HEK293 (cell line): ENCODE measurements around the gene PILRA.

ENCODE experiments used
- ATF2 ChIP-seq: fragments of 450-650 bp; formaldehyde crosslinking; IDR thresholded peaks from 2 replicates; pipeline ENCODE4 v1.5.1; 2016; ENCODE audit warnings: missing biosample characterization, missing genetic modification characterization, low read depth
- CTCF ChIP-seq: fragments of 450-650 bp; formaldehyde crosslinking; IDR thresholded peaks from 2 replicates; pipeline ENCODE4 v1.5.1; 2016; ENCODE audit warnings: missing biosample characterization, missing genetic modification characterization
- GLI4 ChIP-seq: fragments of 450-650 bp; formaldehyde crosslinking; IDR thresholded peaks from 2 replicates; pipeline ENCODE4 v1.5.1; 2016; ENCODE audit warnings: missing biosample characterization, missing genetic modification characterization
- KLF16 ChIP-seq: fragments of 450-650 bp; formaldehyde crosslinking; IDR thresholded peaks from 2 replicates; pipeline ENCODE4 v1.5.1; 2017; ENCODE audit warnings: missing biosample characterization, missing genetic modification characterization
- MEIS1 ChIP-seq: sonication (generic); formaldehyde crosslinking; IDR thresholded peaks from 2 replicates; pipeline ENCODE4 v1.8.1; 2022; ENCODE audit warnings: missing genetic modification reagents, mild to moderate bottlenecking, borderline replicate concordance
- REST ChIP-seq: fragments of 450-650 bp; formaldehyde crosslinking; IDR thresholded peaks from 2 replicates; pipeline ENCODE4 v1.5.1; 2016; ENCODE audit warnings: missing biosample characterization, missing genetic modification characterization
- ZBTB6 ChIP-seq: fragments of 450-650 bp; formaldehyde crosslinking; IDR thresholded peaks from 2 replicates; pipeline ENCODE4 v1.5.1; 2017; ENCODE audit warnings: missing biosample characterization, missing genetic modification characterization
- ZNF10 ChIP-seq: fragments of 450-650 bp; formaldehyde crosslinking; IDR thresholded peaks from 2 replicates; pipeline ENCODE4 v1.5.1; 2017; ENCODE audit warnings: missing biosample characterization, missing genetic modification characterization
- ZNF239 ChIP-seq: fragments of 450-650 bp; formaldehyde crosslinking; IDR thresholded peaks from 2 replicates; pipeline ENCODE4 v1.5.1; 2016; ENCODE audit warnings: missing biosample characterization, missing genetic modification characterization
- ZNF274 ChIP-seq, 2 experiments: fragments of 200-500 bp in 1 of 2; fragments of 450-650 bp in 1 of 2; sonication (Bioruptor generic) in 1 of 2; formaldehyde crosslinking in 1 of 2; IDR thresholded peaks; 2 replicates each; pipeline versions ENCODE4 v1.5.1 to v1.6.1; 2014 to 2016; ENCODE audit warnings: borderline replicate concordance in 1 of 2, inconsistent platforms in 1 of 2, low read length in 1 of 2, missing biosample characterization in 1 of 2, missing genetic modification characterization in 1 of 2
- ZNF292 ChIP-seq: fragments of 450-650 bp; formaldehyde crosslinking; IDR thresholded peaks from 2 replicates; pipeline ENCODE4 v1.5.1; 2016; ENCODE audit warnings: low read depth, missing biosample characterization, missing genetic modification characterization, borderline replicate concordance
- ZNF354C ChIP-seq: fragments of 450-650 bp; formaldehyde crosslinking; IDR thresholded peaks from 2 replicates; pipeline ENCODE4 v1.5.1; 2016; ENCODE audit warnings: missing biosample characterization, missing genetic modification characterization, low read depth, borderline replicate concordance
- ZNF704 ChIP-seq: fragments of 450-650 bp; formaldehyde crosslinking; IDR thresholded peaks from 2 replicates; pipeline ENCODE4 v1.5.1; 2016; ENCODE audit warnings: missing biosample characterization, missing genetic modification characterization

GRCh38 chr7:100398239-100398638 lies 25.0 kb downstream of the PILRA start:
- TF ChIP-seq CTCF (tag by site-specific recombination) (no peak), ZNF239 (no peak), ZNF354C (tag by site-specific recombination) (no peak), ATF2 (no peak), ZNF292 (tag by site-specific recombination) (no peak), ZNF10 (tag by site-specific recombination) (no peak), GLI4 (no peak), KLF16 (tag by site-specific recombination) (no peak), REST (tag by site-specific recombination) (no peak), ZNF274 (IDR thresholded peaks at IDR 0.05; ENCODE audit: low read length) (no peak), ZNF274 (tag by site-specific recombination; IDR thresholded peaks at IDR 0.05; ENCODE audit: borderline replicate concordance) (no peak), ZNF704 (tag by site-specific recombination) (no peak), MEIS1 (no peak), ZBTB6 (tag by site-specific recombination) (no peak)
